ENCODE measurements around the gene GSC2. TPM values are rescaled to one million over a fixed set of nuclear protein-coding genes. Genes with fewer than 3 reads are reported as not detected.

GSC2 gene
- total RNA-seq, 1 donor from 2014 or later = not detected

DNA sequence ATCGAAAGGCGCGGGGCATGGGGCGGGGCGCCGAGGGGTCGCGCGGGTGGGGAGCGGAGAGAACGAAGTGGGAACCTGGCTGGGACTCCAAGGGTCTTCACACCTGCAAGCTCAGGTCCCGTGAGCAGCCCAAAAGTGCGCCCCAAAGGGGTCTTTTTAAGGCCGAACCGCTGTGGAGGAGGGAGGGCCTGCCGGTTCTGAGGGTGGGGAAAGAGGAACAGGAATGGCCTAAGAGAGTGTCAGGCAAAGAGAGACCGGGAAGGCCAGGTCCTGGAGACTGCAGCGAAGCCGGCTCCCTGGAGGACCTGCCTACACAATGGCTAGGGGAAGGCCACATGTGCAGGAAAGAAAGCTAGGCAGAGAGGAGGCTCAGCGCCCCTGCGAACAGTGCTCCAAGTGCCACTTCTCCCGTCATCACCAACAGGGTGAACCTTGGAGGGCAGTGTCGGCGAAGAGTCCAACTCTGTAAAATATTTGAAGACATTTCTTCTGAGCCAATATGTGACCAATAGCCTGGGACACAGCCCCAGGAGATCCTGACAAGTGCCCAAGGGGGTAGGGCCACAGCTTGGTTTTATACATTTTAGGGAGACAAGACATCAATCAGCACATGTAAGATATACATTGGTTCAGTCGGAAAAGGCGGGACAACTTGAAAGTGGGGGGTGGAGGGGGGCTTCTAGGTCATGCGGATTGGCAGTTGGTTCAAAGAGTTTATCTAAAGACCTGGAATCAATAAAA lies 27.2 kb downstream of the GSC2 start:
- TF ChIP-seq, protein P1, sequence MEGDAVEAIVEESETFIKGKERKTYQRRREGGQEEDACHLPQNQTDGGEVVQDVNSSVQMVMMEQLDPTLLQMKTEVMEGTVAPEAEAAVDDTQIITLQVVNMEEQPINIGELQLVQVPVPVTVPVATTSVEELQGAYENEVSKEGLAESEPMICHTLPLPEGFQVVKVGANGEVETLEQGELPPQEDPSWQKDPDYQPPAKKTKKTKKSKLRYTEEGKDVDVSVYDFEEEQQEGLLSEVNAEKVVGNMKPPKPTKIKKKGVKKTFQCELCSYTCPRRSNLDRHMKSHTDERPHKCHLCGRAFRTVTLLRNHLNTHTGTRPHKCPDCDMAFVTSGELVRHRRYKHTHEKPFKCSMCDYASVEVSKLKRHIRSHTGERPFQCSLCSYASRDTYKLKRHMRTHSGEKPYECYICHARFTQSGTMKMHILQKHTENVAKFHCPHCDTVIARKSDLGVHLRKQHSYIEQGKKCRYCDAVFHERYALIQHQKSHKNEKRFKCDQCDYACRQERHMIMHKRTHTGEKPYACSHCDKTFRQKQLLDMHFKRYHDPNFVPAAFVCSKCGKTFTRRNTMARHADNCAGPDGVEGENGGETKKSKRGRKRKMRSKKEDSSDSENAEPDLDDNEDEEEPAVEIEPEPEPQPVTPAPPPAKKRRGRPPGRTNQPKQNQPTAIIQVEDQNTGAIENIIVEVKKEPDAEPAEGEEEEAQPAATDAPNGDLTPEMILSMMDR (IDR thresholded peaks at IDR 0.05) = no peak
- Mint-ChIP-seq H3K4me1 (ENCODE audit: low read depth) (peaks cover 29% of the 10 kb centered on the region), H3K9me3 (ENCODE audit: low read depth) (no peaks in the 10 kb centered on the region), H3K36me3 (ENCODE audit: low read depth) (no peaks in the 10 kb centered on the region), H3K27me3 (ENCODE audit: low read depth) (no peaks in the 10 kb centered on the region), H3K4me3 (ENCODE audit: unreplicated experiment) (peak overlapping the region; percentile 80), H3K27ac (ENCODE audit: unreplicated experiment) (peak overlapping the region; percentile 80)
- DNase-seq (ENCODE audit: low spot score) = no peak

DNA sequence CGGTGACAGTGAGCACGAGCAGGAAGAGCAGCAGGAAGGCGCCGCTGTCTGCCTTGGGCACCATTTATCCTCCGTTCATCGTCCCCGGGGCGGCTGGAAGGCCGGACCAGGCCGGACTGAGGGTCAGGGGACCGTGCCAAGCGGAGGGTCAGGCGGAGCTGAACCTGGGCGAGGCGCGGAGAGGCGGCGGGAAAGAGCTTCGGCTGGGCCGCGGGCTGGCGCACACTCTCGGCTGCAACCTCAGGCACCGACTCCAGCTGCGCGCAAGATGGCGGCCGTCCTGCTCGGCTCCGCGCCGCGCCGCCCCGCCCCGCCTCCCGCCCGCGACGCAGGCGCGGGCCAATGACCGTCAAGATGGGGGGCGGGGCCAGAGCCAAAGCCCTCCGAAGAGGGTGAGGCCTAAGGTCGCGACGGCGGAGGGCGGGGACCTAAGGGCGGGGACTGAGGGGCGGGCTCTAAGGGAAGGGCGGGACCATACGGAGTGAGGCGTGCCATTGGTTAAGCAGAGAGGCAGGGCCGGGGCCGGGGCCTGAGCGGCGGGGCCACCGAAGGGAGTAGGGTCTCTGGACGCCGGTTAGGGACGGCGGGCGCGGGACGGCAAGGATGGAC lies 27.8 kb downstream of the GSC2 start, which contains the start of gene DGCR2:
DGCR2 (minus strand) TSS at position 270 of the 609 bp plus-strand sequence; CDS start at position 64, 206 bp downstream.
- TF ChIP-seq, protein P1 (IDR thresholded peaks at IDR 0.05) = no peak
- H3K27me3 Mint-ChIP-seq (ENCODE audit: low read depth) = no peaks in the 10 kb centered on the region
- no peaks in the 10 kb centered on the region for H3K9me3 Mint-ChIP-seq (ENCODE audit: low read depth)
- peaks cover 29% of the 10 kb centered on the region for H3K4me1 Mint-ChIP-seq (ENCODE audit: low read depth)
- peak within 1 kb of the TSS; percentile 81 for H3K4me3 Mint-ChIP-seq (ENCODE audit: unreplicated experiment)
- no peak for DNase-seq (ENCODE audit: low spot score)
- H3K27ac Mint-ChIP-seq (ENCODE audit: unreplicated experiment) = peak within 1 kb of the TSS; percentile 89
- H3K36me3 Mint-ChIP-seq (ENCODE audit: low read depth) = no peaks in the 10 kb centered on the region

DNA sequence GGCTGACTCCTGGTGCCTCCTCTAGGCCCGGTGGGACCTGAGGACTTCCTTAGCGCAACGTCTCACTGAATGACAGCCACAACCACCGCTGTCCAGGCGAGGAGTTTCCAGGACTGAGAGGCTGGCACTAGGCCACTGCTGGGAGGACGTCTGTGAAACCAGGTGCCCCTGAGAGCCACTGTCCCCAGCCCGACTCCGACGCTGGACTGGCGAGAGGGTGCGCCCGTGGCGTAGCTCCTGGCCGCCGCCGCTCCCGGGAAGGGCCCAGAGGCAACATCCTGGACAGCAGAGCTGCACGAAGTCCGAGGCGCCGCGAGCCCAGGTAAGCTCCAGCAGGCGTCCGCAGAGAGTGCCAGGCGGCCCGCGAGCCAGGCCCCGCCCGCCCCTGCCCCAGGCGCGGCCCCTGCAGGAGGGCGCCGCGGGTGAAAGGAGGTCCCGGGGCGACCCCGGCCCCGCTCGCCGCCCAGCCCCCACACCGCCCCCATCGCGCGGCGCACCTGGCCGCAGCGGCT lies 28.4 kb downstream of the GSC2 start:
- TF ChIP-seq, protein P1 (IDR thresholded peaks at IDR 0.05) = peak; percentile 5
- peaks cover 29% of the 10 kb centered on the region for H3K4me1 Mint-ChIP-seq (ENCODE audit: low read depth)
- no peaks in the 10 kb centered on the region for H3K36me3 Mint-ChIP-seq (ENCODE audit: low read depth)
- peak overlapping the region; percentile 81 for H3K4me3 Mint-ChIP-seq (ENCODE audit: unreplicated experiment)
- DNase-seq (ENCODE audit: low spot score) = no peak
- H3K27me3 Mint-ChIP-seq (ENCODE audit: low read depth) = no peaks in the 10 kb centered on the region
- peak overlapping the region; percentile 89 for H3K27ac Mint-ChIP-seq (ENCODE audit: unreplicated experiment)
- no peaks in the 10 kb centered on the region for H3K9me3 Mint-ChIP-seq (ENCODE audit: low read depth)

DNA sequence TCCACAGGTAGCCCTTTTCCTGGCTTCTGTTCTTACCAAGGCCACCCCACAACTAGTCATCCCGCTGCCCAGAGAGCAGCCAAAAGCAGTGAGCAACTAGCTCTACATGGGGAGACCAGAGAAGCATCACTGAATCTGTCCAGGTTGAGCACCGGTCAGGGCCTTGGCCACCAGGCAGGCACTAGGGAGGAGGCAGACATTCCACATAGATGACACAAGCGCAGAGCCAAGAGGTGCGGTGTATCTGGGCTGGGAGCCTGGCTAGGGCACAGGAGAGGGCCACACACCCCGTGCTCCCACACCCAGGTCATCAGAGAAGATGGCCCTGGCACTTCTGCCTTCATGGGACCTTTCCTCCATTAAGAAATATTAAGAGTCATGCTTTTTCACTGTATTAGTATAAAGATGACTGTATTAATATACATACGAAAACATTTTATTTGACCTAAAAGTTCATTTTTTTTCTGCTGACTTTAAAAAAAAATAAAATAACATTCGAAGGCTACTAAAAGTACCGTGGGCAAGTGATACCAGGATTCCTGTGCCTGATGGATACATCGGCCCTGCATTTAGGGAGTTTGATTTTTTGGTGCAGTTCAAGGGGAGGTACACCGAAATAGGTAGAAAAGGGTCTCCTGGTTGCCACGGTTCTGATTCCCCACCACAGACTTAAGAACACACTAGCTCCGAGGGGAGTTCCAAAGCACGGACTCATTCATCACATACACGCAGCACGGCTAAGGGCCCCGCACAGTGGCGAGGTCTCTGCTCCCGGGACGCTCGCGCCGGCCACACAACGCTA lies 29.1 kb downstream of the GSC2 start:
- TF ChIP-seq, protein P1 (IDR thresholded peaks at IDR 0.05) = no peak
- no peaks in the 10 kb centered on the region for H3K9me3 Mint-ChIP-seq (ENCODE audit: low read depth)
- H3K27me3 Mint-ChIP-seq (ENCODE audit: low read depth) = no peaks in the 10 kb centered on the region
- H3K27ac Mint-ChIP-seq (ENCODE audit: unreplicated experiment) = peak overlapping the region; percentile 89
- H3K36me3 Mint-ChIP-seq (ENCODE audit: low read depth) = no peaks in the 10 kb centered on the region
- H3K4me3 Mint-ChIP-seq (ENCODE audit: unreplicated experiment) = peak overlapping the region; percentile 81
- peaks cover 29% of the 10 kb centered on the region for H3K4me1 Mint-ChIP-seq (ENCODE audit: low read depth)
- no peak for DNase-seq (ENCODE audit: low spot score)

DNA sequence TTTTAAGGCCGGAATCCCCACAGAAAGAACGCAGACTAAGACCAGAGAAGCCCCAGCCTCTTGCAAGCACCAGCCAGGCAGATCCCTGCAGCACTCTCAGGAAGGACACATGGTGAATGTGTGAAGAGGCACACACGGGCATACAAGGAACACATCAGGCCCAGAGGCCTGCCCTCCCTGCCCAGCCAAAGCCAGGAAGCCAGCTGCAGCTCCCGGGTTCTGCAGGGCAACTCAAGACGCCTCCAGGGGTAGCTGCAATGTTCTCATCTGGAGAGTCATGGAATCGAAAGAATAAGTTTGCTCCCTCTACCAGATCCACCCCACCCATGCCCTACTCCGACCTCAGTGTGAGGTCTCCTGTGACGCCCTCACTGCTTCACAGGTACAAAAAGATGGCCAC lies 30.1 kb downstream of the GSC2 start:
- Mint-ChIP-seq H3K9me3 (ENCODE audit: low read depth) (no peaks in the 10 kb centered on the region), H3K27ac (ENCODE audit: unreplicated experiment) (no peak overlapping the region)

More for the DNA sequence above, 30.1 kb downstream of the GSC2 start:
- no peaks in the 10 kb centered on the region for H3K27me3 Mint-ChIP-seq (ENCODE audit: low read depth)
- no peaks in the 10 kb centered on the region for H3K36me3 Mint-ChIP-seq (ENCODE audit: low read depth)
- no peak overlapping the region for H3K4me3 Mint-ChIP-seq (ENCODE audit: unreplicated experiment)
- no peak for DNase-seq (ENCODE audit: low spot score)
- TF ChIP-seq, protein P1 (IDR thresholded peaks at IDR 0.05) = no peak
- peaks cover 36% of the 10 kb centered on the region for H3K4me1 Mint-ChIP-seq (ENCODE audit: low read depth)
